Central memory CD8-positive, alpha-beta T cell (primary cell): Measurements from ENCODE around the gene NLRP1.

ENCODE experiments used
- ATAC-seq: fragments of 150-1000 bp; cut with Tn5 transposase; replicated peaks from 2 replicates; pipeline ENCODE4 v1.10.0; 2022; ENCODE audit warnings: mild to moderate bottlenecking, moderate FRiP score, moderate number of reproducible peaks; ENCODE audit not compliant: poor library complexity, severe bottlenecking; ENCODE audit errors: extremely low read depth
- DNase-seq, 2 donors: peaks; one replicate each; pipeline ENCODE4 v3.0.0; 2021; ENCODE audit warnings: low spot score in 2 of 2
- H3K27ac Mint-ChIP-seq: one replicate; pipeline ENCODE4 v1.8.0; 2022; ENCODE audit warnings: low read depth, mild to moderate bottlenecking, moderate library complexity, mixed read lengths
- H3K27me3 Mint-ChIP-seq: one replicate; pipeline ENCODE4 v1.8.0; 2022; ENCODE audit warnings: mixed read lengths
- H3K36me3 Mint-ChIP-seq: one replicate; pipeline ENCODE4 v1.8.0; 2022; ENCODE audit warnings: mild to moderate bottlenecking, moderate library complexity, mixed read lengths; ENCODE audit not compliant: insufficient read depth
- H3K4me1 Mint-ChIP-seq: one replicate; pipeline ENCODE4 v1.8.0; 2022; ENCODE audit warnings: mixed read lengths
- H3K4me3 Mint-ChIP-seq: one replicate; pipeline ENCODE4 v1.8.0; 2022; ENCODE audit warnings: mild to moderate bottlenecking, moderate library complexity, mixed read lengths
- H3K9me3 Mint-ChIP-seq: one replicate; pipeline ENCODE4 v1.8.0; 2022; ENCODE audit warnings: mixed read lengths

Gene NLRP1

GRCh38 chr17:5500247-5500588 lies 84.1 kb downstream of the NLRP1 start:
- Mint-ChIP-seq H3K9me3 (no peaks in the 10 kb centered on the region), H3K36me3 (peaks cover 8% of the 10 kb centered on the region), H3K27me3 (no peaks in the 10 kb centered on the region), H3K4me3 (peak overlapping the region; percentile 87), H3K4me1 (peaks cover 12% of the 10 kb centered on the region), H3K27ac (peak overlapping the region; percentile 84)
- ATAC-seq (no peak), DNase-seq (no peak)

- peak overlapping the region; percentile 84 for H3K27ac Mint-ChIP-seq
- DNase-seq (no peak), ATAC-seq (no peak)
- no peaks in the 10 kb centered on the region for H3K27me3 Mint-ChIP-seq
- H3K36me3 Mint-ChIP-seq = peaks cover 8% of the 10 kb centered on the region
- H3K4me3 Mint-ChIP-seq = peak overlapping the region; percentile 87
- H3K4me1 Mint-ChIP-seq = peaks cover 12% of the 10 kb centered on the region
- no peaks in the 10 kb centered on the region for H3K9me3 Mint-ChIP-seq
These were observed 84.7 kb downstream of the NLRP1 start for GRCh38 chr17:5499476-5500231.

DNA sequence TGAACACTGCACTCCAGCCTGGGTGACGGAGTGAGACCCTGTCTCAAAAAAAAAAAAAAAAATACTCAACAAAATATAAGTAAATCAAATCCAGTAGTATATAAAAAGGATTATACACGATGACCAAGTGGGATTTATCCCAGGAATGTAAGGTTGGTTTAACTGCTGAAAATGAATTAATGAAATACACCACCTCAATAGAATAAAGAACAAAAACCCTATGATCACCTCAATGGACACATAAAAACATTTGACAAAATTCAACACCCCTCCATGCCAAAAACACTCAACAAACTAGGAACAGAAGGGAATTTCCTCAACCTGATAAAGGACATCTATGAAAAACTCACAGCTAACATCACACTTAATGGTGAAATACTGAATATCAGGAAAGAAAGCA lies 91.3 kb downstream of the NLRP1 start:
- Mint-ChIP-seq H3K9me3 (no peaks in the 10 kb centered on the region), H3K4me1 (peaks cover 16% of the 10 kb centered on the region), H3K4me3 (no peak overlapping the region), H3K27me3 (no peaks in the 10 kb centered on the region), H3K36me3 (peaks cover 19% of the 10 kb centered on the region), H3K27ac (no peak overlapping the region)
- no peak for DNase-seq
- ATAC-seq = no peak

- no peaks in the 10 kb centered on the region for H3K9me3 Mint-ChIP-seq
- ATAC-seq (no peak), DNase-seq (no peak)
- H3K4me3 Mint-ChIP-seq = no peak overlapping the region
- peaks cover 31% of the 10 kb centered on the region for H3K4me1 Mint-ChIP-seq
- H3K36me3 Mint-ChIP-seq = peaks cover 39% of the 10 kb centered on the region
- H3K27me3 Mint-ChIP-seq = no peaks in the 10 kb centered on the region
- no peak overlapping the region for H3K27ac Mint-ChIP-seq
These were observed 95.6 kb downstream of the NLRP1 start for GRCh38 chr17:5488752-5489151.

GRCh38 chr17:5486206-5487124 lies 97.8 kb downstream of the NLRP1 start, which contains the start of gene MIS12:
Gene MIS12 (plus strand): TSS chr17:5486566. CDS start chr17:5488863, 2,297 bp downstream.
- H3K4me1 Mint-ChIP-seq = peaks cover 37% of the 10 kb centered on the region
- peak; percentile 88 for ATAC-seq

DNA sequence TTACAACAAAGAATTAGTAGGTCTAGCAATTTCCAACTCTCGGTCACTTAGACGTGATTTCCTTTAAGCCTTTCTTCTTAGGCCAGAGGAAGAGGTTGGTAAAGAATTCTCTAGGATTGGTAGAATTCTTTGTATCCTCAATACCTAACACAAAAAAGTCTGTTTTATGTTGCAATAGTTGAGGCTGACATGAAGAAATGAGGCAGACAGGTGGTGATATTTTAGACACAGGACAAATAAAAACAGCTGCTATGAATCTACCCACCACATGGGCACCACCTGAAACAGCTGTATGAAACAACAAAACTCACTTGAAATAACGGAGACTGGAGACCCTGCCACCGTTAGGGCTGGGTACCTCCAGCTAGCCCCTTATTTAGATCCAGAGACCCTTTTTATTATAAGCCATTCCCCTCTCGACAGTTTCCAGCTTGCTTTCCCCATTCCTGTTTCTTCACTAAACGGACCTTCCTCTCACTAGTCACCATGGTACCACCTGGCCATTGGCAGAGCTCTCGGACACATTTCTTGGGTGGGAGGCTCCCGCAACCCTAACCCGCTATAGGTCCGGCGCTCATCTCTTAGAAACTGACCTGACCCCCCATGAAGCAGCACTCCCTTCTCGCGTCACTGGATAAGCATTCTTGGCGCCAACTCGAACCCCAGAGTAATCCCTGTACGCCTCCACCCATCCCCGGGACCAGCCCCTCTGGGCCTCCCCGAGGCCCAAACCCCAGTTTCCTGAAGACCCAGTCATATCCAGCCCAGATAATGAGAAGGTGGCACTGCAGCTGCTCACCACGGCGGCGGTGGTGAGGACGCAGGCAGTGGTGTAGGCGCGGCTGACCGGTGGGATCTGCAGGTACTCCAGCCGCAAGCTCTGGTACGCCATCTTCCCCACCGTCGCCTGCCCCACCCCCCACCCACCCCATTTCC lies 98.8 kb downstream of the NLRP1 start, which contains the start of gene DERL2:
TSS of gene DERL2 (minus strand) at position 909 of the 936 bp plus-strand sequence. CDS start at position 892, 17 bp downstream.
- DNase-seq (peak in 1 of 2 donors; percentile 33), ATAC-seq (peak; percentile 3)
- Mint-ChIP-seq H3K4me1 (peaks cover 37% of the 10 kb centered on the region), H3K4me3 (peak within 1 kb of the TSS; percentile 93), H3K36me3 (peaks cover 58% of the 10 kb centered on the region), H3K27me3 (no peaks in the 10 kb centered on the region), H3K27ac (peak within 1 kb of the TSS; percentile 97), H3K9me3 (no peaks in the 10 kb centered on the region)

More at GRCh38 chr17:5486206-5487124, 97.8 kb downstream of the NLRP1 start, which contains the start of gene MIS12:
- no peaks in the 10 kb centered on the region for H3K27me3 Mint-ChIP-seq
- DNase-seq = peak; percentile 86 to 96
- peak within 1 kb of the TSS; percentile 97 for H3K27ac Mint-ChIP-seq
- H3K4me3 Mint-ChIP-seq = peak within 1 kb of the TSS; percentile 93
- H3K36me3 Mint-ChIP-seq = peaks cover 51% of the 10 kb centered on the region
- no peaks in the 10 kb centered on the region for H3K9me3 Mint-ChIP-seq

DNA sequence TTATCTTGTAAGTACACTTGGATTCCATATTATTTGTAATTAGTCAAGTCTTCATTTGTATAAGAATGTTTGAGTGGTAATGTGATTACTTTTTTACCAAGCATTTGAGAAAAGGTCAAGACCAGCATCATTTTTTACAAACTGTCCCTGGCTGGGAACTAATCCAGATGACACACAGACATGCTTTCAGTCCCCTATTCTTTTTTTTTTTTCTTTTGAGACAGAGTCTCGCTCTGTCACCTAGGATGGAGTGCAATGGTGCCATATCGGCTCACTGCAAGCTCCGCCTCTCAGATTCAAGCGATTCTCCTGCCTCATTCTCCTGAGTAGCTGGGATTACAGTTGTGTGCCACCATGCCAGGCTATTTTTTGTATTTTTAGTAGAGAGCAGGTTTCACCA lies 102.9 kb downstream of the NLRP1 start:
- ATAC-seq (no peak), DNase-seq (no peak)
- Mint-ChIP-seq H3K9me3 (no peaks in the 10 kb centered on the region), H3K4me3 (no peak overlapping the region), H3K36me3 (peaks cover 69% of the 10 kb centered on the region), H3K27me3 (no peaks in the 10 kb centered on the region), H3K4me1 (peaks cover 16% of the 10 kb centered on the region), H3K27ac (peak overlapping the region; percentile 25)

GRCh38 chr17:5480962-5481361 lies 103.3 kb downstream of the NLRP1 start:
- peaks cover 70% of the 10 kb centered on the region for H3K36me3 Mint-ChIP-seq
- DNase-seq = no peak
- H3K9me3 Mint-ChIP-seq = no peaks in the 10 kb centered on the region
- H3K27ac Mint-ChIP-seq = no peak overlapping the region
- peaks cover 15% of the 10 kb centered on the region for H3K4me1 Mint-ChIP-seq
- no peak overlapping the region for H3K4me3 Mint-ChIP-seq
- H3K27me3 Mint-ChIP-seq = no peaks in the 10 kb centered on the region
- no peak for ATAC-seq

DNA sequence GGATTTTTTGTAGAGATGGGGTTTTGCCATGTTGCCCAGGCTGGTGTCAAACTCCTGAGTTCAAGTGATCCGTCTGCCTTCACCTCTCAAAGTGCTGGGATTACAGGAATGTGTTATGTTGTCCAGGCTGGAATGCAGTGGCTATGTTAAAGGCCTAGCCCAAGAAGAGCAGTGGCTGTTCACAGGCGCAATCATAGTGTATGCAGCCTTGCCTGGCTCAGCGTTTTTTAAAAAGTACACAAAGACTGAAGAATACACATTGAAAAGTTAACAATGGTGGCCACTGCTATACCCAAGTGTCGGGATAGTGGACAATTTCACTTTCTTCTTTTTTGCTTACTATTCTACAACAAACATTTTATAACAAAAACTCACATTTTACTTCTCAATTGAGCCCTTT lies 105.3 kb downstream of the NLRP1 start:
- Mint-ChIP-seq H3K9me3 (no peaks in the 10 kb centered on the region), H3K27ac (no peak overlapping the region), H3K36me3 (peaks cover 76% of the 10 kb centered on the region), H3K27me3 (no peaks in the 10 kb centered on the region), H3K4me1 (peaks cover 12% of the 10 kb centered on the region), H3K4me3 (no peak overlapping the region)
- ATAC-seq (no peak), DNase-seq (no peak)

DNA sequence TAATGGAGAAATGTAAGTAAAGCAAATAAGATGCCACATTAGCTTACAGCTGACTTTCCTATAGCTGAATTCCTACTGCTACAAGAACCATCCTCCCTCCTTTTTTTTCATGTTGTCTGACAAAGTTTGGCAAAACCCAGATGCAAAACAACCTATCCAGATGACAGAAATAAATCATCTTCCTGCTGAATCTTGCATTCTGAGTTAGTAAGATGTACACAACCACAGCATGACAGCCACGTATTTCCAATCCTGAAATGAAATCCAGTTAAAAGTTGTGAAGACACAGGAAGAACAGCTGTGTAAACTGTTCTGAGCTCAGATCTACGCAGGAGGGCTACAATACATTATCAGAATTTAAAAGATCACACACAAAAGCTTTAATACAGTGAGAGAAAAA lies 110.4 kb downstream of the NLRP1 start:
- H3K4me1 Mint-ChIP-seq = peaks cover 4% of the 10 kb centered on the region
- H3K9me3 Mint-ChIP-seq = no peaks in the 10 kb centered on the region
- no peak for ATAC-seq
- no peaks in the 10 kb centered on the region for H3K27me3 Mint-ChIP-seq
- no peak overlapping the region for H3K4me3 Mint-ChIP-seq
- no peak for DNase-seq
- no peak overlapping the region for H3K27ac Mint-ChIP-seq
- H3K36me3 Mint-ChIP-seq = peaks cover 59% of the 10 kb centered on the region

DNA sequence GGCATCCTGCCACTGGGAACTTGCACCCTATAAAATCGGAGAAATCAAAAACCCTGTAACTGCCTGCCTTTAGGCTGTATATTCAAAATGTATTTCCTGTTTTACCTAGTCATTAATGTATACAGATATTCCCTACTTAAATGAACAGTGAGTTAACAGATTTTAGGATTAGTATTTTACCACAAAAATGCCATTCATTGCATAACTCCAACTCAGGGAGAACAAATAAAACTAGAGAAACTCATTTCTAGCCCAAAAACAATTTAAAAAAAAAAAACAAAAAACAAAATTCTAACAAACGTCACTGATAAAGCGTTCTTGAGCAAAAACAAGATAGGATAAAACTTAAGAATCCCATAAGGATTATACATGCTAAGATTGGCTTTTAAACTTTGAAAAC lies 111.8 kb downstream of the NLRP1 start:
- Mint-ChIP-seq H3K4me1 (peaks cover 13% of the 10 kb centered on the region), H3K27me3 (no peaks in the 10 kb centered on the region), H3K36me3 (peaks cover 50% of the 10 kb centered on the region), H3K4me3 (no peak overlapping the region), H3K27ac (no peak overlapping the region), H3K9me3 (no peaks in the 10 kb centered on the region)
- DNase-seq = no peak
- no peak for ATAC-seq

DNA sequence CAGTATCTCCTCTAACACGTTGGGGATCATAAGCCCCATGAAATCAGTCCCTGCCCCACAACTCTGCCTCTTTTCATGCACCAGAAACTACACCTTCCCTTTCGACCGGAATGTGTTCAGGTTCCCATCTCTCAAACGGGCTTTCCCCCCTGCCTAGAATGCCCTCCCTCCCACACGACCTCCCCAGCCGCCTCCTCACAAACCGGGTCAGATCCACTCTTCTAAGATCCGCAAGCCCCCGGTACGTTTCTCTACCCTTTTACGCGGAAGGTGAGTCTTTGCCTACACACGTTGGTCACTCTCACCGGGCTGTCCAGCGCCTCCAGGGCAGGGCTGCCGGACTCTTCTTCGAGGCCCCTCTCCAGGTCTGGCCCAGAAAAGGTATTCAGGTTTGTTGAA lies 116.2 kb downstream of the NLRP1 start:
- DNase-seq = no peak
- peak; percentile 35 for ATAC-seq
- H3K27ac Mint-ChIP-seq = peak overlapping the region; percentile 50
- H3K9me3 Mint-ChIP-seq = no peaks in the 10 kb centered on the region
- H3K4me1 Mint-ChIP-seq = peaks cover 37% of the 10 kb centered on the region
- no peaks in the 10 kb centered on the region for H3K27me3 Mint-ChIP-seq
- H3K36me3 Mint-ChIP-seq = peaks cover 15% of the 10 kb centered on the region
- peak overlapping the region; percentile 73 for H3K4me3 Mint-ChIP-seq
